Measurements from ENCODE around the gene ARID4B. TPM values are rescaled to one million over a fixed set of nuclear protein-coding genes. Genes with fewer than 3 reads are reported as not detected.
"Not testable (repeated sequence)": the region's sequence is repeated elsewhere in the genome, so short reads cannot be mapped to it uniquely, and the experiment has no call there.

Gene ARID4B
- total RNA-seq, 1 donor from 2014 or later, result 20.0 TPM

- no peak for TF ChIP-seq CTCF (IDR thresholded peaks at IDR 0.05; ENCODE audit: insufficient read depth, low read length, poor library complexity, severe bottlenecking)
- Histone ChIP-seq H3K36me3 (ENCODE audit: control insufficient read depth, insufficient read depth, low read length) (no peaks in the 10 kb centered on the region), H3K4me3 (ENCODE audit: low read depth, low read length) (no peak overlapping the region), H3K27me3 (ENCODE audit: control insufficient read depth, insufficient read depth, low read length) (no peaks in the 10 kb centered on the region)
- DNase-seq (ENCODE audit: low read depth), result no peak
These were observed 8.7 kb downstream of the ARID4B start for GRCh38 chr1:235319255-235319654.

- TF ChIP-seq CTCF (IDR thresholded peaks at IDR 0.05; ENCODE audit: insufficient read depth, low read length, poor library complexity, severe bottlenecking), result no peak
- H3K27me3 ChIP-seq (ENCODE audit: control insufficient read depth, insufficient read depth, low read length), result no peaks in the 10 kb centered on the region
- H3K4me3 ChIP-seq (ENCODE audit: low read depth, low read length), result no peak overlapping the region
- H3K36me3 ChIP-seq (ENCODE audit: control insufficient read depth, insufficient read depth, low read length), result no peaks in the 10 kb centered on the region
- DNase-seq (ENCODE audit: low read depth), result no peak
These were observed 10.8 kb downstream of the ARID4B start for GRCh38 chr1:235317168-235317567.

- TF ChIP-seq CTCF (IDR thresholded peaks at IDR 0.05; ENCODE audit: insufficient read depth, low read length, poor library complexity, severe bottlenecking), result no peak
- DNase-seq (ENCODE audit: low read depth), result no peak
These were observed 12.2 kb downstream of the ARID4B start for GRCh38 chr1:235315735-235316134.

GRCh38 chr1:235315173-235315572, 12.8 kb downstream of the ARID4B start:
- Histone ChIP-seq H3K27me3 (ENCODE audit: control insufficient read depth, insufficient read depth, low read length) (no peaks in the 10 kb centered on the region), H3K36me3 (ENCODE audit: control insufficient read depth, insufficient read depth, low read length) (no peaks in the 10 kb centered on the region), H3K4me3 (ENCODE audit: low read depth, low read length) (no peak overlapping the region)
- TF ChIP-seq CTCF (IDR thresholded peaks at IDR 0.05; ENCODE audit: insufficient read depth, low read length, poor library complexity, severe bottlenecking), result no peak
- no peak for DNase-seq (ENCODE audit: low read depth)

More at GRCh38 chr1:235315735-235316134, 12.2 kb downstream of the ARID4B start:
- Histone ChIP-seq H3K36me3 (ENCODE audit: control insufficient read depth, insufficient read depth, low read length) (no peaks in the 10 kb centered on the region), H3K27me3 (ENCODE audit: control insufficient read depth, insufficient read depth, low read length) (no peaks in the 10 kb centered on the region), H3K4me3 (ENCODE audit: low read depth, low read length) (no peak overlapping the region)

- no peak for TF ChIP-seq CTCF (IDR thresholded peaks at IDR 0.05; ENCODE audit: insufficient read depth, low read length, poor library complexity, severe bottlenecking)
- no peak for DNase-seq (ENCODE audit: low read depth)
- no peaks in the 10 kb centered on the region for H3K27me3 ChIP-seq (ENCODE audit: control insufficient read depth, insufficient read depth, low read length)
- no peaks in the 10 kb centered on the region for H3K36me3 ChIP-seq (ENCODE audit: control insufficient read depth, insufficient read depth, low read length)
- H3K4me3 ChIP-seq (ENCODE audit: low read depth, low read length), result no peak overlapping the region
These were observed 13.9 kb downstream of the ARID4B start for GRCh38 chr1:235313931-235314678.

GRCh38 chr1:235313262-235313661, 14.7 kb downstream of the ARID4B start:
- TF ChIP-seq CTCF (IDR thresholded peaks at IDR 0.05; ENCODE audit: insufficient read depth, low read length, poor library complexity, severe bottlenecking), result no peak
- no peaks in the 10 kb centered on the region for H3K36me3 ChIP-seq (ENCODE audit: control insufficient read depth, insufficient read depth, low read length)
- no peak for DNase-seq (ENCODE audit: low read depth)
- no peak overlapping the region for H3K4me3 ChIP-seq (ENCODE audit: low read depth, low read length)
- no peaks in the 10 kb centered on the region for H3K27me3 ChIP-seq (ENCODE audit: control insufficient read depth, insufficient read depth, low read length)

GRCh38 chr1:235309206-235309605, 18.8 kb downstream of the ARID4B start:
- H3K4me3 ChIP-seq (ENCODE audit: low read depth, low read length); H3K36me3 ChIP-seq (ENCODE audit: control insufficient read depth, insufficient read depth, low read length); DNase-seq (ENCODE audit: low read depth); H3K27me3 ChIP-seq (ENCODE audit: control insufficient read depth, insufficient read depth, low read length): not testable (repeated sequence)

Measured in kidney epithelial cell (primary cell).